PFSK-1 (cell line): ENCODE data around the gene GLTP.

Source experiments
- FOXP2 ChIP-seq: optimal IDR thresholded peaks from 2 replicates; pipeline ENCODE3; 2011; ENCODE audit warnings: borderline replicate concordance, control low read depth, inconsistent platforms; ENCODE audit not compliant: insufficient read depth; ENCODE audit errors: extremely low read length, extremely low read depth
- POLR2AphosphoS5 ChIP-seq: IDR thresholded peaks from 2 replicates; pipeline ENCODE4 v1.6.1; 2012; ENCODE audit warnings: low read depth, mild to moderate bottlenecking, control low read depth, low read length, moderate library complexity
- REST ChIP-seq, 2 experiments: IDR thresholded peaks; 2 replicates each; pipeline versions ENCODE4 v1.6.1 to v1.8.0; 2011 to 2012; ENCODE audit warnings: low read depth in 2 of 2, low read length in 2 of 2, control low read depth in 1 of 2, inconsistent platforms in 1 of 2, mild to moderate bottlenecking in 1 of 2, moderate library complexity in 1 of 2; ENCODE audit not compliant: insufficient read depth in 1 of 2
- SIN3A ChIP-seq: IDR thresholded peaks from 2 replicates; pipeline ENCODE4 v1.6.1; 2012; ENCODE audit warnings: mild to moderate bottlenecking, low read length, moderate library complexity, borderline replicate concordance; ENCODE audit not compliant: insufficient read depth
- TAF1 ChIP-seq: IDR thresholded peaks from 2 replicates; pipeline ENCODE4 v1.6.1; 2012; ENCODE audit warnings: low read length, control low read depth, borderline replicate concordance; ENCODE audit not compliant: insufficient read depth

- TF ChIP-seq TAF1 (no peak), SIN3A (no peak), POLR2AphosphoS5 (no peak), REST (IDR thresholded peaks at IDR 0.05; ENCODE audit: insufficient read depth in 1 of 2, low read depth in 2 of 2, low read length in 2 of 2) (no peak), FOXP2 (no peak)
Measured at GRCh38 chr12:109808876-109809646, 71.3 kb downstream of the GLTP start.
